GM19328 (cell line): ENCODE data around the gene ATAD5.
"Not testable (repeated sequence)": the region's sequence is repeated elsewhere in the genome, so short reads cannot be mapped to it uniquely, and the experiment has no call there.

Experiments used
- ATAC-seq: cut with Tn5 transposase; IDR thresholded peaks from one replicate; pipeline ENCODE4 v1.9.1; 2021; ENCODE audit warnings: mild to moderate bottlenecking, moderate library complexity; ENCODE audit not compliant: unreplicated experiment

Gene ATAD5

DNA sequence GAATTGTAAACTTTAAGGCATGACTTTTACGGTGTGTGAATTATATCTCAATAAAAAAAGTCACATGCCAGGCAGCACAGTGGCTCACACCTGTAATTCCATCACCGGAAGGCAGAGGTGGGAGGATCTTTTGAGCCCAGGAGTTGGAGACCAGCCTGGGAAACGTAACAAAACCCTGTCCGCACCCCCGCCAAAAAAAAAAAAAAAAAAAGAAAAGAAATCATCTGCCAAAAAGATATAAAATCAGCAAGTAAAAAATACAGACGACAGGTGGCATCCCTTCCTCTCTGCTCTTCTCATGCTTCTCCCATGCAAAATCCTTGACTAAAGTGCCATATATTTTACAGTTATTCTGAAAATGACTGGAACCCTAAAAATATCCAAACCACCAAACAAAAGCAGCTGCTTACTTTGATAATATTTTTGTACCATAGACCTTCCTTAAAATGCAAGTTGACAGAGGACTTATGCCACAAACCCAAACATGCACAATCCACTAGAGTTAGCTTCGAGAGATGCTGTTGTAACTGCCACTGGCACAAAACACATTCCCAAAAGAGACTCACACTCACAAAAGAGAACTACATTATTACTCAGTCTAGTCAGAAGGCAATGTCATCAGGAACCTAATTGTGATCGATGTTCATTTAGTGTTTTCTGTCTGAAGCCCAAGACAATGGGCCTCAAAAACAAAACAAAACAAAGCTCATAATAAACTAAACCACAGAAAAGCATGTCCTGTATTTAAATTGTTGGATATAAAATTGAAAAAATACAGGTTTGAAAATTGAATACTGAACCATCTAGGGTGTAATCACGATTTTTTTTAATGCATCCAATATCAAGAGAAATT, 9.7 kb upstream of the ATAD5 start:
- ATAC-seq: no peak

DNA sequence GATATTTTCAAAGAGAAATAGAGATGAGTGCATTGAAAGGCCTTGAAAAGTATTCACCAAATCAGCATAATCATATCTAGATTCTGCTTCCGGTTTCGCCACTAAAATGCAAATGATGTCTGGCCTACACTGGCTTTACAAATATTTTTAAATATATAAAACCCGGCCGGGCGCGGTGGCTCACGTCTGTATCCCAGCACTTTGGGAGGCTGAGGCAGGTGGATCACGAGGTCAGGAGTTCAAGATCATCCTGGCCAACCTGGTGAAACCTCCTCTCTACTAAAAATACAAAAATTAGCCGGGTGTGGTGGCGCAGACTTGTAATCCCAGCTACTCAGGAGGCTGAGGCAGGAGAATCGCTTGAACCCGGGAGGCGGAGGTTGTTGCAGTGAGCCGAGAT, 8.8 kb upstream of the ATAD5 start:
- not testable (repeated sequence) for ATAC-seq

DNA sequence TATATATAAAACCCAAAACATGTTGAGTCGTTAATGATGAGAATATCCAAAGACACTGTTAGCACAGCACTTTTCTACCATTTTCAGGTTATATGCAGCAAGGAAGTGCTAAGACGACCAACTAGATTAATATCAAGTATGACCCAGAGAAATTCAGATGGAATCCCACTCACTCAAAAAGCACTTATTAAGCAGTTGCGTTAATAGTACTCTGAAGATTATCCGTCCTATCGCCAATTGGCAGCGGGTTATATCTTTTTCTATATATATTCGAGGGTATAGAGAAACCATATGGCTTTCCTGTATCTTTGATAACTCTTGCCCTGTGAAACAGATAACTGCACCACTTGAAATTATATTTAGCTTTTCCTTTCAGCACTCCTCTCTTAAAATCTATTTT, 8.3 kb upstream of the ATAD5 start:
- no peak for ATAC-seq

DNA sequence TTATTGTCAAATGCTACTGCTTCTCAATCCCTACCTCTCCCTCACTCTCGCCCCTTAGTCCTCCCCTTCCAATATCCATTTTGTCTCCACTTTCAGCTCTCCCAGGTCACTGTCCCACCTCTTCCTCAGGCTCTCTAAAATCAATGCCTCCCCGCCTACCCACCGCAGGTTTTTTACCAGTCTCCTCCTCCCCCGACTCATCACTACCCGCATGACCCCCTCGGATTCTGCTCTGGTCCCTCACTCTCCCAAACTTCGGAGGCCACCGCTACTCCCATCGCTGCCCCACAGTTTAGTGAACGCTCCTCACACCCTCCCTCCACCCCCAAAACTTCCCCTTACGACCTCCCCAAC, 7.8 kb upstream of the ATAD5 start:
- ATAC-seq: no peak

- peak; percentile 83 for ATAC-seq
These were observed 7.2 kb upstream of the ATAD5 start, which contains the start of gene CRLF3 for GRCh38 chr17:30824356-30825145. Gene CRLF3, minus strand, starts transcription at chr17:30824692. Its CDS starts 41 bp downstream, at chr17:30824651.

GRCh38 chr17:30827082-30827481, 4.7 kb upstream of the ATAD5 start:
- ATAC-seq: no peak

DNA sequence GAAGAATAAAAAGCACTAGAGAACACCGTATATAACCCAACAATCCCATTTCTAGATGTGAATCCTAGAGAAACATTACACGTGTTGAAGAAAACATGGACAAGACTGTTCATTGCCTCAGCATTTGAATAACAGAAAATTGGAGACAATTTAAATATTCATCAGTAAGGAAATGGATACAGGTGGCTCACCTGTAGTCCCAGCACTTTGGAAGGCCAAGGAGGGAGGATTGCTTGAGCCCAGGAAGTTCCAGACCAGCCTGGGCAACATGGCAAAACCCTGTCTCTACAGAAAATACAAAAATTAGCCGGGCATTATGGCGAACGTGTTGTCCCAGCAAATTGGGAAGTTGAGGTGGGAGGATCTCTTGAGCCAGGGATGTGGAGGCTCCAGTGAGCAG, 2.7 kb upstream of the ATAD5 start:
- ATAC-seq: no peak

GRCh38 chr17:30831257-30831656, 509 bp upstream of the ATAD5 start:
- no peak for ATAC-seq

- ATAC-seq: no peak
These were observed 815 bp downstream of the ATAD5 start for GRCh38 chr17:30832438-30833124.

GRCh38 chr17:30838202-30838807, 6.5 kb downstream of the ATAD5 start:
- no peak for ATAC-seq

DNA sequence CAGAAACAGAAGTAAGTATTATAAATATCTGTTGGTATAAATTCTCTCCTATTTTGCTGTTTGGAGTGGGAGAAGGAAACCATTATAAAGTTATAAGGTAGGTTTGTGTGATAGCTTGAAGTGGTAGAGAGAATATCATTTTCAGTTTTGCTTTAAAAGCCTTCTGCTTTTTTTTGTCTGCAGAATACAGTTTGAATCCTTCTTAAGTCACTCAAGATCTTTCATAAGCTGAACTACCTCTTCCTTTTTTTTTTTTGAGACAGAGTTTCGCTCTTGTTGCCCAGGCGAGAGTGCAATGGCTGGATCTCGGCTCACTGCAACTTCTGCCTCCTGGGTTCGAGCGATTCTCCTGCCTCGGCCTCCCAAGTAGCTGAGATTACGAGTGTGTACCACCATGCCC, 9.0 kb downstream of the ATAD5 start:
- no peak for ATAC-seq

DNA sequence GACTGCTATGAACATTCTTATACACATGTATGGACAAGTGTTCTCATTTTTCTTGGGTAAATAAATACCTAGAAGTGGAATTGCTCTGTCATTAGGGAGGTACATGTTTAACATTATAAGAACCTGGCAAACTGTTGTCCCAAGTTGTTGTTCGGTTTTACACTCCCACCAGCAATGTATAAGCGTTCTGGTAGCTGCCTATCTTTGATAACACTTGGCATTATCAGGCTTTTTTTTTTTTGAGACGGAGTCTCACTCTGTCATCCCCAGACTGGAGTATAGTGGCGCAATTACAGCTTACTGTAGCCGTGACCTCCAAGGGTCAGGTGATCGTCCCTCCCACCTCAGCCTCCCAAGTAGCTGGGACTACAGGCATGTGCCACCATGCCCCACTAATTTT, 16.3 kb downstream of the ATAD5 start:
- no peak for ATAC-seq

GRCh38 chr17:30854146-30854545, 22.4 kb downstream of the ATAD5 start:
- ATAC-seq: no peak

GRCh38 chr17:30858556-30859250, 26.9 kb downstream of the ATAD5 start:
- ATAC-seq: no peak

DNA sequence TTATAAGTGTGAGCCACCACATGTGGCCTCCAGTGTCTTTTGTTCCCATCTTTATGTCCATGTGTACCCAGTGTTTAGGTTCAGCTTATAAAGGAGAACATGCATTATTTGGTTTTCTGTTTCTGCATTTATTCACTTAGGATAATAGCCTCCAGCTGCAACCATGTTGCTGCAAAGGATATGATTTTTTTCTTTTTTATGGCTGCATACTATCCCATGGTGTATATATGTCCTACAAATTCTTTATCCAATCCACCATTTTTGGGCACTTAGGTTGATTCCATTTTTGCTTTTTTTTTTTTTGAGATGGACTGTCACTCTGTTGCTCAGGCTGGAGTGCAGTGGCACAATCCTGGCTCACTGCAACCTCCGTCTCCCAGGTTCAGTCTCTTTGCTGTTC, 32.9 kb downstream of the ATAD5 start:
- ATAC-seq: no peak

GRCh38 chr17:30869005-30869404, 37.2 kb downstream of the ATAD5 start:
- no peak for ATAC-seq

DNA sequence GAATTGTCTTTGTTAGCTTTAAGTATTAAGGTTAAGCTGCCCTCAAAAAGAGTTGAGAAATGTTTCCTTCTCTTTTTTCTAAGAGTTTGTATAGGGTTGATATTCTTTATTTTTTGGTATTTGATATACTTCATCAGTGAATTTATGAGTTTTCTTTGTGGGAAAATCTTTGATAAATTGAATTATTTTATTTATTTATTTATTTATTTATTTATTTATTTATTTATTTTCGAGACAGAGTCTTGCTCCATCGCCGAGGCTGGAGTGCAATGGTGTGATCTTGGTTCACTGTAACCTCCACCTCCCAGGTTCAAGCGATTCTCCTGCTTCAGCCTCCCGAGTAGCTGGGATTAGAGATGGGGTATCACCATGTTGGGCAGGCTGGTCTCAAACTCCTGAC, 54.4 kb downstream of the ATAD5 start:
- ATAC-seq: no peak

DNA sequence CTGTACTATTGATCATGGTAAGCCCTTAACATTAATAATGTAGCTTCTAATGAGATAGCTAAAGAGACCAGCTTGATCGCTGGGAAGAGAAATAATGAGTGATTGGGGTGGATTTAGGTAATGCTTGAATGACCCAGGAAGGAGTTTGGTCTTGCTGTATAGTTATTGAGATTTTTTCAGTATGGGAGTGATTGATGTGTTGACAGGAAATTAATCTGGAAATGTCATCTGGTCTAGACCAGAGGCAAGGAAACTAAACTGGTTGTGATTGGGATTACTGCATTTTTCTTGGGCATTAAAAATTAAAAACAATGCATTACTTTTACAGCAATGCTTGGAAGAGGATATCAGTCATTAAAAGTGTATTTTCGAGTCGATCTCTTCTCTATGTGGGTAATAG, 62.5 kb downstream of the ATAD5 start:
- ATAC-seq: no peak

- no peak for ATAC-seq
These were observed 65.5 kb downstream of the ATAD5 start for GRCh38 chr17:30897311-30897710.

GRCh38 chr17:30905742-30906100, 74.0 kb downstream of the ATAD5 start:
- ATAC-seq: peak; percentile 31
